ENCODE measurements around the gene BORCS6.
"Not testable (repeated sequence)": the region's sequence is repeated elsewhere in the genome, so short reads cannot be mapped to it uniquely, and the experiment has no call there.

Gene BORCS6

DNA sequence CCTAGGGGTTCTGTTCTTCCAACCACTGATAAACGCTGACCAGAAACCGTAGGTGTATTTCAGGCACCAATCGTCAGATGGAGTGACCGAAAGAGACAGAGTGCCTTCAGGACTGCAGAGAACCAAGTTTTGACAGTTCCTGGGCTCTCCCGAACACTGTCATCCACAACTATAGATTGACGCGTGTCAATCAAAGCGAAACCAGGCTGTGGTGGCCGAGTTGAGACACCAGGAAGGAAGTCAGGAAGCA lies 32.3 kb upstream of the BORCS6 start:
- peak overlapping the region; percentile 85 for H3K27ac ChIP-seq (ENCODE audit: low read depth, low read length)
- TF ChIP-seq EZH2phosphoT487 (conservative IDR thresholded peaks at IDR 0.05; ENCODE audit: low read length): no peak
- TF ChIP-seq, protein P1, sequence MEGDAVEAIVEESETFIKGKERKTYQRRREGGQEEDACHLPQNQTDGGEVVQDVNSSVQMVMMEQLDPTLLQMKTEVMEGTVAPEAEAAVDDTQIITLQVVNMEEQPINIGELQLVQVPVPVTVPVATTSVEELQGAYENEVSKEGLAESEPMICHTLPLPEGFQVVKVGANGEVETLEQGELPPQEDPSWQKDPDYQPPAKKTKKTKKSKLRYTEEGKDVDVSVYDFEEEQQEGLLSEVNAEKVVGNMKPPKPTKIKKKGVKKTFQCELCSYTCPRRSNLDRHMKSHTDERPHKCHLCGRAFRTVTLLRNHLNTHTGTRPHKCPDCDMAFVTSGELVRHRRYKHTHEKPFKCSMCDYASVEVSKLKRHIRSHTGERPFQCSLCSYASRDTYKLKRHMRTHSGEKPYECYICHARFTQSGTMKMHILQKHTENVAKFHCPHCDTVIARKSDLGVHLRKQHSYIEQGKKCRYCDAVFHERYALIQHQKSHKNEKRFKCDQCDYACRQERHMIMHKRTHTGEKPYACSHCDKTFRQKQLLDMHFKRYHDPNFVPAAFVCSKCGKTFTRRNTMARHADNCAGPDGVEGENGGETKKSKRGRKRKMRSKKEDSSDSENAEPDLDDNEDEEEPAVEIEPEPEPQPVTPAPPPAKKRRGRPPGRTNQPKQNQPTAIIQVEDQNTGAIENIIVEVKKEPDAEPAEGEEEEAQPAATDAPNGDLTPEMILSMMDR (IDR thresholded peaks at IDR 0.05; ENCODE audit: insufficient read depth, low read length, poor library complexity, severe bottlenecking): no peak
- H3K9ac ChIP-seq (ENCODE audit: low read length): peak overlapping the region; percentile 77
- peaks cover 30% of the 10 kb centered on the region for H3F3A ChIP-seq (ENCODE audit: insufficient read depth)
- no peaks in the 10 kb centered on the region for H3K9me3 ChIP-seq (ENCODE audit: insufficient read depth, low read length)
- no peaks in the 10 kb centered on the region for H3K79me2 ChIP-seq (ENCODE audit: insufficient read depth, low read length)
- H3K4me3 ChIP-seq (ENCODE audit: insufficient read depth, low read length, poor library complexity, severe bottlenecking): peak overlapping the region; percentile 84
- H3K27me3 ChIP-seq (ENCODE audit: low read length): no peaks in the 10 kb centered on the region
- H3K9me2 ChIP-seq (replicated peaks; ENCODE audit: insufficient read depth, low read length): no peaks in the 10 kb centered on the region
- peak overlapping the region; percentile 77 for H3K4me2 ChIP-seq (ENCODE audit: low read depth, low read length, poor library complexity, severe bottlenecking)
- H4K20me1 ChIP-seq (ENCODE audit: low read depth, low read length): no peaks in the 10 kb centered on the region
- no peaks in the 10 kb centered on the region for H3K36me3 ChIP-seq (ENCODE audit: low read length)
- H2AFZ ChIP-seq (ENCODE audit: low read depth, low read length, severe bottlenecking): peak overlapping the region; percentile 20

DNA sequence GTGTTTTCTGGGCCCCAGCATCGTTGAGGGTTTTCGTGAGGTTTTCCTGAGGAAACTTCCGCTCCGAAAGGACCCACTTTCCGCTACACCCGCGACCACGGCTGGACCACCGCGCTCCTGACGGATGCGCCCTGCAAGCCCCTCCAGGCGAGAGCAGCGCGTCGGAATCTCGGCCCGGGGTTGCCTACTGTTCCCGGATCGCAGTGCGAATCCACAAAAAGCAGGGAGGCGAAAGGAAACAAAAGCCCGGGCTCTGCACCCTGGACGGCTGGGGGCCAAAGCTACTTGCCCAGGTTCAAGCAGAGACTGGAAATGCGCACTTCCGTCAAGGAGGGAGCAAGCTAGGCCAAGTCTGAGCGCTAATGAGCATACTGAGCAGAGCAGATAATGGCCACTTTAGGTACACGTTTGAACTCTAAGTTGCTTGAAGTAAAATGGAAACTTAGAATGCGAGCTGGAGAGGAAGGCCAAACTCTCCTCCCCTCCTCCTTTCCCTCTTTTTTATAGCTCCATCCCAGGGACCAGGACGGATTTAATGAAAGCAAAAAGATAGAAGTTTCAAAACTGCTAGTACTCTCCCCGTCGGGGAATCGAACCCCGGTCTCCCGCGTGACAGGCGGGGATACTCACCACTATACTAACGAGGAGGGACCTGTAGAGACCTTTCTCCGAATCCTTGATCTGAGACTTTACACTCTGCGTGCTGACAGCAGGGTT lies 31.8 kb upstream of the BORCS6 start:
- H3K27ac ChIP-seq (ENCODE audit: low read depth, low read length): peak overlapping the region; percentile 85
- no peaks in the 10 kb centered on the region for H3K9me2 ChIP-seq (replicated peaks; ENCODE audit: insufficient read depth, low read length)
- peaks cover 30% of the 10 kb centered on the region for H3F3A ChIP-seq (ENCODE audit: insufficient read depth)
- peak overlapping the region; percentile 77 for H3K4me2 ChIP-seq (ENCODE audit: low read depth, low read length, poor library complexity, severe bottlenecking)
- H3K27me3 ChIP-seq (ENCODE audit: low read length): no peaks in the 10 kb centered on the region
- H3K4me3 ChIP-seq (ENCODE audit: insufficient read depth, low read length, poor library complexity, severe bottlenecking): peak overlapping the region; percentile 84
- no peak for TF ChIP-seq EZH2phosphoT487 (conservative IDR thresholded peaks at IDR 0.05; ENCODE audit: low read length)
- TF ChIP-seq, protein P1 (IDR thresholded peaks at IDR 0.05; ENCODE audit: insufficient read depth, low read length, poor library complexity, severe bottlenecking): no peak
- H3K9me3 ChIP-seq (ENCODE audit: insufficient read depth, low read length): no peaks in the 10 kb centered on the region
- H4K20me1 ChIP-seq (ENCODE audit: low read depth, low read length): no peaks in the 10 kb centered on the region
- H3K9ac ChIP-seq (ENCODE audit: low read length): peak overlapping the region; percentile 77
- H3K36me3 ChIP-seq (ENCODE audit: low read length): no peaks in the 10 kb centered on the region
- H2AFZ ChIP-seq (ENCODE audit: low read depth, low read length, severe bottlenecking): peak overlapping the region; percentile 95
- H3K79me2 ChIP-seq (ENCODE audit: insufficient read depth, low read length): no peaks in the 10 kb centered on the region

DNA sequence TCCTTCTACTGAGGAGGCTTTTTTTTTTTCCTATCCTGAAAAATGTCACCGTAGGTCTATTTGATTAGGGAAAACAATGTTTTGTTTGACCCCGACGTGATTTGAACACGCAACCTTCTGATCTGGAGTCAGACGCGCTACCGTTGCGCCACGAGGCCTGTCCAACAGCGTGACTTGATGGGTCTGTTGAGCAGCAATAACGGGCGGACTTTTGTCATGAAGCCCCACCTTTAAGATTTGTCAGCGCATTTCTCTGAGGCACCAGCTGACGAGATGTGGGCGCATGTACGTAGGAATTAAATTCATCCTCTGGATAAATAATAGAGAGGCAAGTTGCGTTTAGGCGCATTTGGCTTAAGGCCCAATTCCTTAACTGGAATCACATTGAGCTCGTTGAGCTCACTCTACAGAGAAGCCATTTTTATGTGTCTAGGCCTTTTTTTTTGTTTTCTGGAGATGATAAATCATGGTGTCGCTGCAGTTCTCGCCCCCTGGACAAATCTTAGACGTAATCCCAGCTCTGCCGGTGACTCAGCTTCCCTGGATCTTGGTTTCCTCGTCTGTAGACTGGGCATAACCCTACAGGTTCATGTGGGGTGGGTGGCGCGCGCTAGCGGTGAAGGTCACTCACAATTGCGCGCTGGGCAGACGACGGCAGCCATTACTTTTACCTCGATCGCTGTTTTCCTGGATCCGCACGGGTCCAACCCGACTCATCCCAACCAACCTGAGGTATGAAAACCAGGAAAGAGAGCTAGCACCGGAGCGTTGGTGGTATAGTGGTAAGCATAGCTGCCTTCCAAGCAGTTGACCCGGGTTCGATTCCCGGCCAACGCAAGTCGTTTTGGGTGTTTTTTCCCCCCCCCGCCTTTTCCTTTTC lies 31.0 kb upstream of the BORCS6 start:
- no peaks in the 10 kb centered on the region for H3K27me3 ChIP-seq (ENCODE audit: low read length)
- no peaks in the 10 kb centered on the region for H4K20me1 ChIP-seq (ENCODE audit: low read depth, low read length)
- peak overlapping the region; percentile 95 for H2AFZ ChIP-seq (ENCODE audit: low read depth, low read length, severe bottlenecking)
- TF ChIP-seq EZH2phosphoT487 (conservative IDR thresholded peaks at IDR 0.05; ENCODE audit: low read length): no peak
- TF ChIP-seq, protein P1 (IDR thresholded peaks at IDR 0.05; ENCODE audit: insufficient read depth, low read length, poor library complexity, severe bottlenecking): no peak
- no peaks in the 10 kb centered on the region for H3K9me3 ChIP-seq (ENCODE audit: insufficient read depth, low read length)
- peaks cover 30% of the 10 kb centered on the region for H3F3A ChIP-seq (ENCODE audit: insufficient read depth)
- H3K4me3 ChIP-seq (ENCODE audit: insufficient read depth, low read length, poor library complexity, severe bottlenecking): peak overlapping the region; percentile 84
- peak overlapping the region; percentile 77 for H3K4me2 ChIP-seq (ENCODE audit: low read depth, low read length, poor library complexity, severe bottlenecking)
- H3K36me3 ChIP-seq (ENCODE audit: low read length): no peaks in the 10 kb centered on the region
- H3K27ac ChIP-seq (ENCODE audit: low read depth, low read length): peak overlapping the region; percentile 85
- H3K9me2 ChIP-seq (replicated peaks; ENCODE audit: insufficient read depth, low read length): no peaks in the 10 kb centered on the region
- H3K79me2 ChIP-seq (ENCODE audit: insufficient read depth, low read length): no peaks in the 10 kb centered on the region
- H3K9ac ChIP-seq (ENCODE audit: low read length): peak overlapping the region; percentile 77

DNA sequence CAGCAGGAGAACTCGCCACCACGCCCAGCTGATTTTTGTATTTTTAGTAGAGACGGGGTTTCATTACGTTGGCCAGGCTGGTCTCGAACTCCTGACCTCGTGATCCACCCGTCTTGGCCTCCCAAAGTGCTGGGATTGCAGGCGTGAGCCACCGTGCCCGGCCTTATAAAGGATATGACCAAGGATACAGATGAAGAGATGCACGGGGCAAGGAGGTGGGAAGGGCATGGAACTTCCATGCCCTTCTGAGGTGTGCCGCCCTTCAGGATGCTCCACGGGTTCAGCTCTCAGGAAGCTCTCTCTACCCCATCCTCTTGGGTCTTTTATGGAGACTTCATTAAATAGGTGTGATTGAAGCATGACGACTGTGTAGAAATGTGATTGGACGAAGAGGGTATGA lies 24.0 kb upstream of the BORCS6 start:
- H2AFZ ChIP-seq (ENCODE audit: low read depth, low read length, severe bottlenecking); H3K4me2 ChIP-seq (ENCODE audit: low read depth, low read length, poor library complexity, severe bottlenecking); H3K4me3 ChIP-seq (ENCODE audit: insufficient read depth, low read length, poor library complexity, severe bottlenecking); H4K20me1 ChIP-seq (ENCODE audit: low read depth, low read length); H3K9me2 ChIP-seq (replicated peaks; ENCODE audit: insufficient read depth, low read length); H3K36me3 ChIP-seq (ENCODE audit: low read length); H3K9me3 ChIP-seq (ENCODE audit: insufficient read depth, low read length); H3K9ac ChIP-seq (ENCODE audit: low read length); H3K27ac ChIP-seq (ENCODE audit: low read depth, low read length); H3K27me3 ChIP-seq (ENCODE audit: low read length): not testable (repeated sequence)
- Histone ChIP-seq H3K79me2 (ENCODE audit: insufficient read depth, low read length) (peaks cover 14% of the 10 kb centered on the region), H3F3A (ENCODE audit: insufficient read depth) (peaks cover 12% of the 10 kb centered on the region; the same call in 1 of the 2 replicates)

All from SU-DHL-6 (cell line).